SK-N-MC (cell line): Measurements from ENCODE around the gene DYNC2I2.
"Not testable (repeated sequence)": the region's sequence is repeated elsewhere in the genome, so short reads cannot be mapped to it uniquely, and the experiment has no call there.

Source experiments
- EZH2 ChIP-seq: fragments of 200-600 bp; sonication (generic); IDR thresholded peaks from one replicate; pipeline ENCODE4 v1.6.1; 2017; ENCODE audit warnings: antibody characterized with exemption
- POLR2AphosphoS5 ChIP-seq: IDR thresholded peaks from 2 replicates; pipeline ENCODE4 v1.6.1; 2012; ENCODE audit warnings: mild to moderate bottlenecking, low read depth, low read length, borderline replicate concordance

GRCh38 chr9:128648206-128648605, 8.4 kb downstream of the DYNC2I2 start:
- not testable (repeated sequence) for TF ChIP-seq POLR2AphosphoS5, EZH2
